GM10266 (cell line): ENCODE measurements around the gene DNAJC15.

Source experiments
- DNase-seq: peaks from one replicate; pipeline ENCODE4 v3.0.0; 2012; ENCODE audit errors: extremely low spot score
- TF ChIP-seq, protein P1 (sequence below): IDR thresholded peaks from 2 replicates; pipeline ENCODE4 v1.5.1; 2012; ENCODE audit warnings: mild to moderate bottlenecking, low read depth; ENCODE audit not compliant: control insufficient read depth, insufficient read depth; ENCODE audit errors: missing control alignments

The DNAJC15 gene

DNA sequence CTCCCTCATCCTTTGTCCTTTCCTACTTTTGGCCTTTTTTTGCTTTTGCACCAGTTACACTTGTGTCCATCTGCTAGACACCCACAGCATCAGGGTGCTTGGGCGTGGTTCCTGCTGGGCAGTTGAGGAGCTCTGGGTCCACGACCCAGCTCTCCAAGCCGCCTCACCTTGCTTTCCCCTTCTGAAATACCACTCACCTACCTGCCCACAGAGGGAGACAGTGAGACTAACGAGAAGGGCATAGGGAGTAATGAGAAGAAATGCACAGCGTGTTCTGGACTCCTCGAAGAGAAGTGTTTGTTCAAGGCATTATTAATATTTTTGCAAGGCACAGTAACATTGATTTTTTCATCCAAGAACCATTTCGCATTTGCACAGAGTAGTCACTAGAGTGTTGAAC lies 92.9 kb downstream of the DNAJC15 start:
- TF ChIP-seq, protein P1, sequence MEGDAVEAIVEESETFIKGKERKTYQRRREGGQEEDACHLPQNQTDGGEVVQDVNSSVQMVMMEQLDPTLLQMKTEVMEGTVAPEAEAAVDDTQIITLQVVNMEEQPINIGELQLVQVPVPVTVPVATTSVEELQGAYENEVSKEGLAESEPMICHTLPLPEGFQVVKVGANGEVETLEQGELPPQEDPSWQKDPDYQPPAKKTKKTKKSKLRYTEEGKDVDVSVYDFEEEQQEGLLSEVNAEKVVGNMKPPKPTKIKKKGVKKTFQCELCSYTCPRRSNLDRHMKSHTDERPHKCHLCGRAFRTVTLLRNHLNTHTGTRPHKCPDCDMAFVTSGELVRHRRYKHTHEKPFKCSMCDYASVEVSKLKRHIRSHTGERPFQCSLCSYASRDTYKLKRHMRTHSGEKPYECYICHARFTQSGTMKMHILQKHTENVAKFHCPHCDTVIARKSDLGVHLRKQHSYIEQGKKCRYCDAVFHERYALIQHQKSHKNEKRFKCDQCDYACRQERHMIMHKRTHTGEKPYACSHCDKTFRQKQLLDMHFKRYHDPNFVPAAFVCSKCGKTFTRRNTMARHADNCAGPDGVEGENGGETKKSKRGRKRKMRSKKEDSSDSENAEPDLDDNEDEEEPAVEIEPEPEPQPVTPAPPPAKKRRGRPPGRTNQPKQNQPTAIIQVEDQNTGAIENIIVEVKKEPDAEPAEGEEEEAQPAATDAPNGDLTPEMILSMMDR, result no peak
- no peak for DNase-seq

- DNase-seq, result no peak
- TF ChIP-seq, protein P1, result no peak
Observed at GRCh38 chr13:43118521-43118920, 95.1 kb downstream of the DNAJC15 start.

DNA sequence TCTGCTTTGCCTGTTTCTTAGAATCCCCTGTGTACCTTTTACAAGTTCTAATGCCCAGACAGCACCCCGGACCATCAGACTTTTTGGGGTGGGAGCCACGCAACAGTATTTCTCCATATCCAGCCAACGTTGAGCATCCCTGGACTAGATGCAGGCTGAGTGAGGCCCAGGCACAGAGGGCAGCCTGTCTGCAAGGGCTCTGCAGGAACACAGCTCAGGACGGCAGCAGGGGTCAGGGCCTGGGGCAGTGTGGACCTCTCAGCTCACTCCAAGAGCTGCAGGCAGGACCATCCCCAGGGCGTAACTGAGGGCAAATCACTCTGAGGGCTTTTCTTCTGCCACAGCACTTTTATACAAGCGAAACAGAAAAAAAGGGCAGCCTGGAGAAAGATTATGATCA lies 95.8 kb downstream of the DNAJC15 start:
- DNase-seq, result no peak
- TF ChIP-seq, protein P1, result no peak

- TF ChIP-seq, protein P1, result no peak
- DNase-seq, result no peak
Observed at GRCh38 chr13:43122791-43123190, 99.4 kb downstream of the DNAJC15 start.

DNA sequence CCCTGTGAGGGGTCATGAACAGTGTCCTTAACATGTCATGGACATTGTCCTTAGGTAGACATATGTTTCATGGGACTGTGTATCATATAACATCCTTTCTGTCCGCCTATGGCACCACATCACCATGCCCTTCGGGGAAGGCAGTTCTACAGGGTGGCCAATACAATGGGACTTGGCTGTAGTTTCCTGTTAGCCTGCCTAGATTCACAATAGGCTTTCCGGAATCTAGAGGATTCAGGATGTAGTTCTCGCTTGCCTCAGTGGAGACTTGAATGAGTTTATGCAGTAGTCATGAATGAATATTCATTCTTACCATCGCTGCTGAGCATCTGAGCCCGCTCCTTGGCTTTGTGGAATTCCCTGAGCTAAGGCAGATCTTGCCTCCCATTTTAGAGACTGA lies 100.5 kb downstream of the DNAJC15 start:
- DNase-seq, result no peak
- TF ChIP-seq, protein P1, result no peak

- no peak for DNase-seq
- TF ChIP-seq, protein P1, result no peak
Observed at GRCh38 chr13:43124490-43124889, 101.1 kb downstream of the DNAJC15 start.

DNA sequence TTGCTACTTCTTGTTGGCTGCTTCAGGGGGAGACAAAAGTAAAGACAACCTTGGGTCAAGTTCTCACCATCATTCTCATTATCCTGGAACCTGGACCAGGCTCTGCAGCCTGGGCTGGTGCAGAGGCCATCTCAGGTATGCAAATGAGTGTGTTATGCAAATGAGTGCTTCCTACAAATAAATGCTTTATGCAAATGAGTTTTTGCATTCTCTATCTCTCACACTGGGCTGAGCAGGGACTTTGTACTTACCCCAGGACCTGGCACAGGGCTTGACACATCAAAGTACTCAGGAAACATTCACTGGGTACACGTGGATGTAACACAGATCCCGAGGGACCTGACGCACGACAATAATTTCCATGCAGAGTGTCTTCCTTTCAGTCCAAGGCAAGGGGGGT lies 103.0 kb downstream of the DNAJC15 start:
- TF ChIP-seq, protein P1, result no peak
- no peak for DNase-seq
